NCI-H1436 (cell line): ENCODE data around the gene CD151.

Source experiments
- DNase-seq: peaks from one replicate; lab custom pipeline; 2025; lab: John Stamatoyannopoulos, UW

The CD151 gene

DNA sequence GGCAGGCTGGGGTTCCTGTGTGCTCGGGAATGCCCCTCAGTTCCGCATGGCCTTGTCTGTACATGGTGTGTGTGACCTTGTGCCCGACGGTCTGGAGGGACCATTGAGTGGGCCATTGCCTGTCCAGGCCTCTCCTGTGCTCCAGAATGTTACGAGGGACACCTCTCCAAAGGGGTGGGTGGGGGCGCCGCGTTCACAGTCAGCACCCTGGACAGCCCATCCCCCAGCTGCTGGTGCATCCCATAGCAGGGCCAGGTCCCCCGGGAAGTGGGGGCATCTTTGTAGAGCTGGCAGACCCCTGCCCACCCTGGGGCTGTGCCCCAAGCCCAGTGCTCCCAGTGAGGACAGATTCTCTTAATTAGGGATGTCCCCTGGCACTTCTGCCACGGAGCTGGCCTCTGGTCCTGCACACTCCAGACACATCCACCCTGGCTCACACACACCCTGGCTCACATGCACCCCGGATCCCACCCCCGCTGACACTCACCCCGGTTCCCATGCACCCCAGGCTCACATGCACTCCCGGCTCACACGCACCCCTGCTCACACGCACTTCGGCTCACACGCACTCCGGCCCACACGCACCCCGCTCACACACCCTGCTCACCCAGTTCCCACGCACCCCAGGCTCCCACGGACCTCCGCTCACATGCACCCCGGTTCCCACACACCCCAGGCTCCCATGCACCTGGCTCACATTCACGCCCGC, 25.5 kb downstream of the CD151 start:
- DNase-seq = no peak

- no peak for DNase-seq
Measured at GRCh38 chr11:858762-859339, 26.1 kb downstream of the CD151 start.

DNA sequence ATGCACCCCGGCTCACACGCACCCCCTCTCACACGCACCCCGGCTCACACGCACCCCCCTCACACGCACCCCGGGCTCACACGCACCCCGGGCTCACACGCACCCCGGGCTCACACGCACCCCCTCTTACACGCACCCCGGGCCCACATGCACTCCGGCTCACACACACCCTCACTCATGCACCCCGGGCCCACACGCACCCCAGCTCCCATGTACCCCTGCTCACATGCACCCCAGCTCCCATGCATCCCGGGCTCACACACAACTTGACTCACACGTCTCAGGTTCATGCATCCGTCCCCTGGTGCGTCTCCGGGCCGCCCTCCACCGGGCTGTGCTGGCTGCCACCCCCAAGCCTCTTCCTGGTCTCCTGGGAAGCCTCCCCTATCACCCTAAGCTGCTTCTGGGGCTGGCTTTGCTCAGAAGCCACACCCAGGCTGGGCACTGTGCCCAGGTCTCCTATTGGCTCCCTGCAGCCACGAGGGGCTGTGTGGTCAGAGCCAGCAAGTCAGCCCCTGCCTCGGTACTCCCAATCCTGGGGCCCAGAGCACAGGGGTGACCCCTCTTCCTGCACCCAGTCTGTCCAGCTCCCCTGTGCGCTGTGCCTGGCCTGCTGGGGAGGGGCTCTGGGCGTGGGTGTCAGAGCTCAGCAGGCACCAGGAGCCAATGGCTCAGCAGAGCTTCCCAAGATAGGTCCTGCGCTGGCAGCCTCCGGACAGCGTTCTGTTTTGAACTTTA, 26.8 kb downstream of the CD151 start:
- peak; percentile 86 for DNase-seq

- DNase-seq = no peak
Measured at GRCh38 chr11:860234-861104, 27.7 kb downstream of the CD151 start.

GRCh38 chr11:861105-861479, 28.3 kb downstream of the CD151 start:
- no peak for DNase-seq

DNA sequence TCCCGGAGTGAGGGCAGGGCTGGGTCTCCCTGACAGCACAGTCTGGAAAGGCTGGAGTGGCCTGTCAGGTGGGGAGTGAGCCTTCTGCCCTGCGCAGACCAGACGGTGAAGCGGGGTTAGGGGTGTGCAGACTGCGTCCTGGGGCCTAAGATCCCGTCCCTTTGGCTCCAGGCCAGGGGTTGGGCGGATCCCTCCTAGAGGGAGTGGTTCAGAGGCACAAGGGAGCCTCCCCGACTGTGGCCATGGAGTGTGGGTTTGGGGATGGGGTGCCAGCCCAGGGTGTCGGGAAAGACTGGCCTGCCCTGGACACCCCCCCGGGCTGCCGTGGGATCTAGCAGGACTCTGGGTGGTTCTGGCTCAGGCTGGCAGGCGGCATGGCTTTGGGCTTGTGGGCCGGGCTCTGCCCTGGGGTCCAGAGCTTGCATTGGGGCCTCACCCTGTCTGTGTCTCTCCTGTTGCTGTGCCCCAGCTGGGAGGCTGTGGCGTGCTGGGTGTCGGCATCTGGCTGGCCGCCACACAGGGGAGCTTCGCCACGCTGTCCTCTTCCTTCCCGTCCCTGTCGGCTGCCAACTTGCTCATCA, 29.4 kb downstream of the CD151 start:
- no peak for DNase-seq

DNA sequence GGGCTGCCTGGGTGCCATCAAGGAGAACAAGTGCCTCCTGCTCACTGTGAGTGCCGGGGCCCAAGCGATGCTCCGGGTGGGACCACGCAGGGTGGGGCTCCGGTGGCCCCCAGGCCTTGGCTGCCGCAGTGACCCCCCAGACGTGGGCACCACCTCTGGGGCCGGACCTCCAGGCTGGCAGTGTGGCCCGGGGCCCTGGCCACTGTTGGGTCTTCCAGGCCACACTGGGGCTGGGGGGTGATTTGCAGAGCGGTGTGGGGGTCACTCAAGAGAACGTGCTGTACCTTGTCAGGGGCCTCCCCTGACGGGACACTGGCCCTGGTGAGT, 29.9 kb downstream of the CD151 start:
- no peak for DNase-seq

DNA sequence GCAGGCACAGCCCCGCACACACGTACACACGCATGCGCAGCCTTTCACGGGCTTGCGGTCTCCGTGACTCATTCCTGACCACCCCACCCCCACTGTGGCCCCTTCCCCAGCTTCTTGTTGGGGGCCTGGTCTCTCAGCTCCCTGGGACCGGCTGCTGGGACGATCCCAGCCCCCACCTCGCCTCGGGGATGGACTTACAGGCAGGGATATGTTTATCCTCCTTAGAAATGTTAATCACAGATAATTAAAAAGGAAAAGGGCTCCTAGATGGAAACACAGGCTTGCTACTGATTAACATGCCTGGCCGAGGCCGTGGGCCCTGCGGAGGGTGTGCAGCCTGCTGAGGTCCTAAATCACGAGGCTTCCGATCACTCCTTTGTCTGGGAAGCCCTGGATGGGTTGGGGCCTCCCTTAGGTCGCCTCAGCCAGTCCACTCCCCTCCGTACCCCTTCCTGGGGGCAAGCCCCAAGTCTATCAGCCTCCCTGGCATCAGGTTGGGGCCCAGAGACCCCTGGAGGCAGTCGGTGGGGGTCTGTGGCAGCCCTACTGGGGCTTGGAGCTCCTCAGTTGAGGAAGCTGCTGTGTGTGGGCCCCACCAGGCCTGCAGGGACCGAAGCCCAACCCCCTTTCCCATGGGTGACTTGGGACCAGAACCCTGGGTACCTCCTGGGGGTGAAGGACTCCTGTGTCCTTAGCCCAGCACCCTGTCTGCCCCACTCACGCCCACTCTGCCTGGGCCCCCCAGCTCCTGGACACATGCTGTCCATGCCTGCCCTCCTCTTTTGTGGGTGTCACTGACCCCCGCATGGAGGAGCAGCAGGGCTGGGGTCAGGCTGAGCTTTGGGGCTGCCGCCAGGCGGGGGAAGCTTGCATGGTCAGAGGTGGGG, 30.5 kb downstream of the CD151 start:
- DNase-seq = no peak

- no peak for DNase-seq
Measured at GRCh38 chr11:863910-864827, 31.4 kb downstream of the CD151 start.

DNA sequence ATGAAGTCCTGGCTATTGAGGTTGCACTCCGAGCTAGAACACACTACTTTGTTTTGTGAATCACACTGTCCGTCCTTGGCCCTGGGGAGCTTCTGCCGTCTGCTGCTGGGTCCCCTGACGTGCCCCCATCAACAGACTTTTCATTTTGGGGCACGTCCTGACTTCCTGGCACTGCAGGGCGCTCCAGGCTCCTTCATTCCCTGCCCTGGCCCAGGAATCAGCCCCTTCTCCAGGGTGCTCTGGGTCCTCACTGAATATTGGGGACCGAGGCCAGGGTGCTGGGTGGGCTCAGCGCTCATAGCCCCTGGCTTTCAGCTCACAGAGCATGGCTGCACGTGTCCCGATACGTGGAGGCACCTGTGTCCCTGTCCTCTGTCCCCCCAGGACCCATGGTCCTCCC, 32.1 kb downstream of the CD151 start:
- DNase-seq = no peak

DNA sequence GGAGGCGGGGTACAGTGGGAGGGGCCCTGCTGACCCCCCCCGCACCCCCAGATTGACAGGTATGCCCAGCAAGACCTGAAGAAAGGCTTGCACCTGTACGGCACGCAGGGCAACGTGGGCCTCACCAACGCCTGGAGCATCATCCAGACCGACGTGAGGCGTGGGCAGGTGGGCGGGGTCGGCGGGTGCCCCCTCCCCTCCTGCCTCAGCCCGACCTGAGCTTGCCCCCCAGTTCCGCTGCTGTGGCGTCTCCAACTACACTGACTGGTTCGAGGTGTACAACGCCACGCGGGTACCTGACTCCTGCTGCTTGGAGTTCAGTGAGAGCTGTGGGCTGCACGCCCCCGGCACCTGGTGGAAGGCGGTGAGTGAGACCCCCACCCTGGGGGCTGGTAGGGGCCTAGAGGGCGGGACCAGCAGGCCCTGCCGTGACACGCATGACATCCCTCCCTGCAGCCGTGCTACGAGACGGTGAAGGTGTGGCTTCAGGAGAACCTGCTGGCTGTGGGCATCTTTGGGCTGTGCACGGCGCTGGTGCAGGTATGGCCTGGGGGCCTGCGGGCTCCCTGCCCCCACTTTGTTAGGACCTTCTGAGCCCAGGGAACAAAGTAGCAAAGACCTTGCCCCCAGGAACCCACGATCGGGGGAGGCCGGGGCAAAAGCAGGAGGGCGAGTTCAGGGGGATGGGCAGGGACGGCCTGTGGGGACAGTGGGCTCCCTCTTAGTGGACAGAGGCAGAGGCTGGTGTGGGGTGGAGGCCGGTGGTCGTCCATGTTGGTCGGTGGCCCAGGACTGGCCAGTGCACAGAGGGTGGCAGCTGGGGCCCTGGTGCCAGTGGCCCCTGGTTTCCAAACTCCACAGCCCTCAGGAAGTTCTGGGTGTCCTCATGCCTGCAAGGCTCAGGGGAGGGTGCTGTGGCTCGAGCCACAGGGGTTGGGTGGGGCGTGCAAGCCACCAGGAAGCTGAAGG, 33.0 kb downstream of the CD151 start:
- DNase-seq = no peak

- no peak for DNase-seq
Measured at GRCh38 chr11:866481-866880, 33.7 kb downstream of the CD151 start.

DNA sequence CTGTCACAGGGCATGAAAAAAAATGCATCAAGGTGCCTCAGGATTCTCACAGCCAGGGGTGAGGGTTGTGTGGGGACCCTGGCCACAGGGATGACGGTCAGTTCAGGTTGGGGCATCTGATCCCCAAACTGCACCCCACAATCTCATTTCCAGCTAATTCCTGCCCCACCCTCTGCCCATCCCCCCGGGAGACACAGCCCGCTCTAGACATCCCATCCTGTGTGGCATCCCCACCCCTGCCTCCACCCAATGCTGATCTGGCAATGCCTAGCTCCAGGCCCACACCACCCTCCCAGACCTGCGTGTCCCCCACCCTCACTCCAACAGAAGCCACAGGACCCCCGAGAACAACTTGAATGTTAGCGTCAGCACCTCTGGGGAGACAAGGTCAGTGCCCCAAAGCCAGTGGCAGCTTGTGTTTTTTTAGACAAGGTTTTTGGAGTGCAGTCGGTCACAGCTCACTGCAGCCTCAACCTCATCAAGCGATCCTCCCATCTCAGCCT, 35.2 kb downstream of the CD151 start:
- DNase-seq = no peak

GRCh38 chr11:868394-868793, 35.6 kb downstream of the CD151 start:
- DNase-seq = no peak

- no peak for DNase-seq
Measured at GRCh38 chr11:868802-869201, 36.0 kb downstream of the CD151 start.

GRCh38 chr11:869399-870126, 36.8 kb downstream of the CD151 start:
- DNase-seq = no peak

DNA sequence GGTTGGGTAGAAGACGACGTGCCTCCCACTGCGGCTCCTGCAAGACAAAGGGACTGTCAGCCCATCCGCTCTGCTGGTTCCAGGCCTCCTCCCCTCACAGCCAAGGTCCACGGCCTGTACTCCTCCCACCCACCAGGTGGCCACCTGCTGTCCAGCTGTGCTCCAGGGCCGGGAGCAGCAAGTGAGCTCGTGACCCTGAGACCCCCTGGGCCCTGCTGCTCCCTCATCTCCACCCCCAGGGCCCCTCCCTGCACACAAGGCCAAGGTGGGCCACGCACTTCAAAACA, 37.3 kb downstream of the CD151 start:
- no peak for DNase-seq

DNA sequence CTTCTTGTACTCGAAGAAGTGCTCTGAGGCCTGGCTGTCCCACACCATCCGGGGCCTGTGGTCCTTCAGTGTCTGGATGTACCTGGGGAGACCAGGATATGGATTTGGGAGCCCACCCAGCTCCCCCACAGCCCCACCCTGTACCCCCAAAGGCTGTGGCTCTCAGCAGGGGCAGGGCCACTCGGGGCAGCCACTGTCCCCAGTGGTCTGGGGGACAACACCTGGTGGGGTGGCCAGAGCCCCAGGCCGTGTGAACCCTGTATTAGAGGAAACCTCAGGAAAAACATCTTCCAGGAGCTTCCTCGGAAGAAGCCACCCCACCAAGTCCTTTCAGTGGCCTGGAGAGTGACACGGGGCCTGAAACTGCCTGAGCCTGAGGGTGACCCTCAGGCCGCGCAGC, 37.7 kb downstream of the CD151 start:
- DNase-seq = no peak
